Measurements from ENCODE around the gene RBFOX2. TPM values are rescaled to one million over a fixed set of nuclear protein-coding genes. Genes with fewer than 3 reads are reported as not detected.

RBFOX2 gene
- total and polyA plus RNA-seq, 12 donors: 15.7 to 86.6 (median 69.8) TPM

GRCh38 chr22:35918456-35918855 is 110.2 kb downstream of the RBFOX2 start:
- no peak for TF ChIP-seq POLR2A (IDR thresholded peaks at IDR 0.05)
- TF ChIP-seq CTCF (IDR thresholded peaks at IDR 0.05): no peak
- intact Hi-C loops (cut with DNase I): loop anchor here (10.0 kb wide), 2 partner anchors 74 to 144 kb away; no protein-coding TSS in a partner anchor
- H3K36me3 ChIP-seq (replicated peaks in 1 of 2): no peaks in the 10 kb centered on the region
- peaks cover 23 to 41% of the 10 kb centered on the region in 2 donors for H3K4me1 ChIP-seq (replicated peaks in 1 of 2)
- no peak for DNase-seq
- no peaks in the 10 kb centered on the region for H3K27me3 ChIP-seq
- H3K27ac ChIP-seq: no peak overlapping the region
- no peaks in the 10 kb centered on the region for H3K9me3 ChIP-seq (replicated peaks in 1 of 3)
- H3K4me3 ChIP-seq: no peak overlapping the region
- 47 to 68% (median 54%) methylated on average over 2 to 3 of the region's 3 CpGs for WGBS, 4 donors

GRCh38 chr22:35917651-35918050 is 111.0 kb downstream of the RBFOX2 start:
- no peak overlapping the region for H3K27ac ChIP-seq
- 92 to 98% (median 96%) methylated on average over 4 of the region's 4 CpGs for WGBS, 4 donors
- TF ChIP-seq POLR2A (IDR thresholded peaks at IDR 0.05) (no peak), CTCF (IDR thresholded peaks at IDR 0.05) (no peak)

GRCh38 chr22:35915477-35916013 is 113.1 kb downstream of the RBFOX2 start:
- H3K4me1 ChIP-seq (replicated peaks in 1 of 2): peaks cover 34 to 50% of the 10 kb centered on the region in 2 donors
- H3K4me3 ChIP-seq: peak overlapping the region in 2 of 4 donors; percentile 22 to 59
- H3K36me3 ChIP-seq (replicated peaks in 1 of 2): no peaks in the 10 kb centered on the region
- WGBS, 4 donors: 16 to 22% (median 19%) methylated on average over 5 of the region's 5 CpGs
- no peaks in the 10 kb centered on the region for H3K27me3 ChIP-seq
- H3K27ac ChIP-seq: peak overlapping the region in 4 of 5 donors; percentile 11 to 88 (median 72)
- DNase-seq: no peak
- TF ChIP-seq CTCF (IDR thresholded peaks at IDR 0.05): no peak
- no peak for TF ChIP-seq POLR2A (IDR thresholded peaks at IDR 0.05)
- no peaks in the 10 kb centered on the region for H3K9me3 ChIP-seq (replicated peaks in 1 of 3)
- intact Hi-C loops (cut with DNase I): loop anchor here (10.0 kb wide), 2 partner anchors 71 to 141 kb away; no protein-coding TSS in a partner anchor

More at GRCh38 chr22:35917651-35918050, 111.0 kb downstream of the RBFOX2 start:
- H3K9me3 ChIP-seq (replicated peaks in 1 of 3): no peaks in the 10 kb centered on the region
- no peaks in the 10 kb centered on the region for H3K36me3 ChIP-seq (replicated peaks in 1 of 2)
- no peaks in the 10 kb centered on the region for H3K27me3 ChIP-seq
- intact Hi-C loops (cut with DNase I): loop anchor here (10.0 kb wide), 2 partner anchors 73 to 143 kb away; no protein-coding TSS in a partner anchor
- H3K4me1 ChIP-seq (replicated peaks in 1 of 2): peaks cover 30 to 47% of the 10 kb centered on the region in 2 donors
- DNase-seq: no peak
- no peak overlapping the region for H3K4me3 ChIP-seq

GRCh38 chr22:35914665-35915476 is 113.8 kb downstream of the RBFOX2 start:
- peak; percentile 70 to 88 (median 83) for DNase-seq
- Histone ChIP-seq H3K4me3 (peak overlapping the region in 2 of 4 donors; percentile 22 to 59), H3K4me1 (replicated peaks in 1 of 2) (peaks cover 34 to 57% of the 10 kb centered on the region in 2 donors), H3K27me3 (no peaks in the 10 kb centered on the region), H3K9me3 (replicated peaks in 1 of 3) (no peaks in the 10 kb centered on the region), H3K27ac (peak overlapping the region in 3 of 5 donors; percentile 67 to 88 (median 77)), H3K36me3 (replicated peaks in 1 of 2) (no peaks in the 10 kb centered on the region)
- intact Hi-C loops (cut with DNase I): loop anchor here (10.0 kb wide), 2 partner anchors 70 to 140 kb away; no protein-coding TSS in a partner anchor
- WGBS, 4 donors: 2 to 3% (median 3%) methylated on average over 9 of the region's 9 CpGs
- TF ChIP-seq CTCF (IDR thresholded peaks at IDR 0.05): no peak
- peak in 1 of 2 donors; percentile 53 for TF ChIP-seq POLR2A (IDR thresholded peaks at IDR 0.05)

Data from adrenal gland (tissue), 12 donors.